ENCODE results near the gene FAM163A.

Gene FAM163A

GRCh38 chr1:179750630-179751029, 7.5 kb downstream of the FAM163A start:
- Histone ChIP-seq H3K36me3 (ENCODE audit: control insufficient read depth, insufficient read depth, low read length) (no peaks in the 10 kb centered on the region), H3K4me1 (ENCODE audit: control insufficient read depth, insufficient read depth, low read length) (no peaks in the 10 kb centered on the region), H3K4me3 (ENCODE audit: low read length) (no peak overlapping the region), H3K27ac (ENCODE audit: low read length) (no peak overlapping the region), H3K9me3 (ENCODE audit: control insufficient read depth, insufficient read depth, low read length) (no peaks in the 10 kb centered on the region), H3K27me3 (ENCODE audit: control insufficient read depth, insufficient read depth, low read length) (peaks cover 8% of the 10 kb centered on the region; the same call in 1 of the 2 replicates)
- no peak for DNase-seq (ENCODE audit: low read depth, low spot score)
- WGBS (ENCODE audit: insufficient coverage, insufficient read length) = 100% methylated on average over 1 of the region's 1 CpG

- no peak for DNase-seq (ENCODE audit: low read depth, low spot score)
Measured at GRCh38 chr1:179753061-179753460, 10.0 kb downstream of the FAM163A start.

DNA sequence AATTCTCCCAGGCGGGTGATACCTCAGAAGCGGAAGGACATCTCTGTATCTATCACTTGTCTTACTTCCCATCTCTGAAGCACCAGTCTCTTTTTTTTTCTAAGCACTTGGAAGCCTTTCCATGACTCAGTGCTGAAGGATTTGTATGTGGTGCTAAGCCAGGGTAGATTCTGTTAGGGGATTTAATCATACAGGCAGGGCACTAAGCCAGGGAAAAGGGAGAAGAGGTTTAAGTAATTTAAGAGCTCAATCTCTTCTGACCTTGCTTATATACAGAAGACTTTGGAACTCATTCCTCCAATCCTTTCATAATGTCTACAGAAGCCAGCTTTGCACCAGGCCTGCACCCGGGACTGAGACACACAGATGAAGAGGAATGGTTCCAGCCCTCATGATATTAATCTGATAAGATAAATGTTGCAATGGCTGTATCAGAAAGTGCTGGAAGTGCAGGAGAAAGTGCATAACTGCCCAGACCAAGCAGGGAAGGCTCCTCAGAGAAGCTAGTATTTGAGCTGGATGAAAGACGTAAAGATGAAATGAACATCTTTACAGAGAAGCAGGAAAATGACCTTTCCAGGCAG, 11.0 kb downstream of the FAM163A start:
- no peaks in the 10 kb centered on the region for H3K4me1 ChIP-seq (ENCODE audit: control insufficient read depth, insufficient read depth, low read length)
- DNase-seq (ENCODE audit: low read depth, low spot score) = no peak

More at GRCh38 chr1:179753061-179753460, 10.0 kb downstream of the FAM163A start:
- H3K27ac ChIP-seq (ENCODE audit: low read length) = no peak overlapping the region
- no peaks in the 10 kb centered on the region for H3K27me3 ChIP-seq (ENCODE audit: control insufficient read depth, insufficient read depth, low read length)
- H3K4me3 ChIP-seq (ENCODE audit: low read length) = no peak overlapping the region
- no peaks in the 10 kb centered on the region for H3K4me1 ChIP-seq (ENCODE audit: control insufficient read depth, insufficient read depth, low read length)
- no peaks in the 10 kb centered on the region for H3K36me3 ChIP-seq (ENCODE audit: control insufficient read depth, insufficient read depth, low read length)
- no peaks in the 10 kb centered on the region for H3K9me3 ChIP-seq (ENCODE audit: control insufficient read depth, insufficient read depth, low read length)

GRCh38 chr1:179757933-179758332, 14.8 kb downstream of the FAM163A start:
- H3K4me1 ChIP-seq (ENCODE audit: control insufficient read depth, insufficient read depth, low read length) = no peaks in the 10 kb centered on the region
- WGBS (ENCODE audit: insufficient coverage, insufficient read length) = no CpG with 5 or more reads among the region's 4 CpGs
- H3K27ac ChIP-seq (ENCODE audit: low read length) = no peak overlapping the region
- no peak overlapping the region for H3K4me3 ChIP-seq (ENCODE audit: low read length)
- no peaks in the 10 kb centered on the region for H3K27me3 ChIP-seq (ENCODE audit: control insufficient read depth, insufficient read depth, low read length)
- no peak for DNase-seq (ENCODE audit: low read depth, low spot score)
- H3K36me3 ChIP-seq (ENCODE audit: control insufficient read depth, insufficient read depth, low read length) = no peaks in the 10 kb centered on the region
- H3K9me3 ChIP-seq (ENCODE audit: control insufficient read depth, insufficient read depth, low read length) = no peaks in the 10 kb centered on the region

More for the DNA sequence above, 11.0 kb downstream of the FAM163A start:
- H3K27me3 ChIP-seq (ENCODE audit: control insufficient read depth, insufficient read depth, low read length) = no peaks in the 10 kb centered on the region
- no peak overlapping the region for H3K4me3 ChIP-seq (ENCODE audit: low read length)
- no CpG with 5 or more reads among the region's 4 CpGs for WGBS (ENCODE audit: insufficient coverage, insufficient read length)
- no peaks in the 10 kb centered on the region for H3K36me3 ChIP-seq (ENCODE audit: control insufficient read depth, insufficient read depth, low read length)
- no peaks in the 10 kb centered on the region for H3K9me3 ChIP-seq (ENCODE audit: control insufficient read depth, insufficient read depth, low read length)
- no peak overlapping the region for H3K27ac ChIP-seq (ENCODE audit: low read length)

GRCh38 chr1:179760521-179760920, 17.4 kb downstream of the FAM163A start:
- Histone ChIP-seq H3K9me3 (ENCODE audit: control insufficient read depth, insufficient read depth, low read length) (no peaks in the 10 kb centered on the region), H3K27me3 (ENCODE audit: control insufficient read depth, insufficient read depth, low read length) (no peaks in the 10 kb centered on the region), H3K36me3 (ENCODE audit: control insufficient read depth, insufficient read depth, low read length) (no peaks in the 10 kb centered on the region), H3K27ac (ENCODE audit: low read length) (no peak overlapping the region), H3K4me1 (ENCODE audit: control insufficient read depth, insufficient read depth, low read length) (no peaks in the 10 kb centered on the region), H3K4me3 (ENCODE audit: low read length) (no peak overlapping the region)
- no peak for DNase-seq (ENCODE audit: low read depth, low spot score)
- WGBS (ENCODE audit: insufficient coverage, insufficient read length) = no CpG with 5 or more reads among the region's 2 CpGs

DNA sequence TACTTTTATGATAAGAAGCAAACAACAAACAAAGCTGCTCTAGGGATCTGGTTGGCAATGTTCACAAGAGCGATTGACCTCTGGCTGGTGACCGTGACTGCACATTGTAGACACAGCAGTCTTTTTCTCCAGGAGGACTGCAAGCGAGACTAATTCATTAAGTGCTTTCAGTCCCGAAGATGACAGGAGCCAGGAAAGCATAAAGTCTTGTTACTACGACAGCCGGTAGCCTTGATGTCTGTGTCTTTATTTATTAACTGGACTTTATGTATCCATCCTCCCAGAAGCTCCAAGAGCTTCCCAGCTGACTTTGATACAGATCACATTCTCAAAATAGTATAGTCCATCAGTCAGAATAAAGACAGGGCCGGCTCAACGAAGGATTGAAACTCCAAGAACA, 18.2 kb downstream of the FAM163A start:
- Histone ChIP-seq H3K4me1 (ENCODE audit: control insufficient read depth, insufficient read depth, low read length) (no peaks in the 10 kb centered on the region), H3K9me3 (ENCODE audit: control insufficient read depth, insufficient read depth, low read length) (no peaks in the 10 kb centered on the region; the same call in 1 of the 2 replicates), H3K4me3 (ENCODE audit: low read length) (no peak overlapping the region), H3K27ac (ENCODE audit: low read length) (no peak overlapping the region), H3K27me3 (ENCODE audit: control insufficient read depth, insufficient read depth, low read length) (no peaks in the 10 kb centered on the region), H3K36me3 (ENCODE audit: control insufficient read depth, insufficient read depth, low read length) (no peaks in the 10 kb centered on the region)
- DNase-seq (ENCODE audit: low read depth, low spot score) = no peak
- no CpG with 5 or more reads among the region's 8 CpGs for WGBS (ENCODE audit: insufficient coverage, insufficient read length)

DNA sequence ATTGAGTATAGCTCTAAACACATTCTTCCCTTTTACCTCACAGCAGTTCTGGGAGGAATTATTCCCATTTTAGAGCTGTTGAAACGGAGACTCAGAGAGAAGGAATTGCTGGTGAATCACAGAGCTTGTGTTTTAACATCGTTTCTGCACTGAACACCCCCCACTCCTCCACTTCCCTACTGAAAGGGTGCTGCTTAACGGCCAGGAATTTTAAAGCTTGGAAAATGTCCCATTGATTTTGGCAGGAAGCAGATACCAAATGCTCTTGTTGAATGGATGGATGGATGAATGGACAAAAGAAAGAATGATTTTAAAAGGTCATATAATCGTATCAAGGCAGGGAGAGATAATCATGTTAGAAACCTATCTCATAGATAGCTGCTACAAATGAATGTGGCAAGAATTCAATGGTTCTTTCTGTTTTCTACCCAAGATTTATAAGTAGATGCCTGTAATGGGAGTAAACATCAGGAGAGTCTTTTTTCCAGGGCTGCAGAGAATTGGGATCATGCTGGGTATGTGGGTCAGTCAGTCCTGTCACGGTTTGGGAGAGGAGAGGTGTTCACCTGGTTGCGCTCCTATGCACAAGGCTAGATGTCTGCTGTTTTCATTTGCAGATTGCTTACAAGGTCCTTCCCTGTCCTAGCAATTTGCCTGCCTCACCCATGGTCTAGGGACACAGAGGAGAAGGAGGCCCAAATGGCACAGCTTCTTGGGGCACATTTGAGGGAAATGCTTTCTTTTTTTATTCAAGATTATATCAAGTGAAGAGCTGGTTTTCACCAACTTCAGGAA, 19.0 kb downstream of the FAM163A start:
- Histone ChIP-seq H3K36me3 (ENCODE audit: control insufficient read depth, insufficient read depth, low read length) (no peaks in the 10 kb centered on the region), H3K27me3 (ENCODE audit: control insufficient read depth, insufficient read depth, low read length) (no peaks in the 10 kb centered on the region)
- DNase-seq (ENCODE audit: low read depth, low spot score) = no peak

DNA sequence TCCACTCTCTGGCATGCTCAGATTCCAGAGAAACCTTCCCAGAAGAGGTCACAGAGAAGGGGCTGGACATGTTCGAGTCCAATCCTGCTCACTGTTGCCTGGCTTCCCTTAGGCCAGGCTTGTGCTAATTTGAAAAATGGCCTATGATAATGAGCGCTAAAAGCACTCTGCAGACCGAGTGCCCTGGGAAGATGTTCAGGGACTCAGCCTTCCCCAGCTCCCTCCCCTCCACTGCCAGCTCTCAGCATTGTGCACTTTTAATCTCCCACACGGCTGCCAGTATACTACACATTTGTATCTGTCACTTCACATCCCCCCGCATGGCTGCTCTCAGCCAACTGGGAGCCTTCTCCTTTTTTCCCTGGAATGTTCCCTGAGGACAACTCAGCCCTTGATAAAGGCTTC, 24.1 kb downstream of the FAM163A start:
- Histone ChIP-seq H3K9me3 (ENCODE audit: control insufficient read depth, insufficient read depth, low read length) (no peaks in the 10 kb centered on the region; the same call in 1 of the 2 replicates), H3K4me1 (ENCODE audit: control insufficient read depth, insufficient read depth, low read length) (no peaks in the 10 kb centered on the region), H3K27ac (ENCODE audit: low read length) (no peak overlapping the region), H3K4me3 (ENCODE audit: low read length) (no peak overlapping the region), H3K27me3 (ENCODE audit: control insufficient read depth, insufficient read depth, low read length) (no peaks in the 10 kb centered on the region), H3K36me3 (ENCODE audit: control insufficient read depth, insufficient read depth, low read length) (no peaks in the 10 kb centered on the region)
- DNase-seq (ENCODE audit: low read depth, low spot score) = no peak
- WGBS (ENCODE audit: insufficient coverage, insufficient read length) = no CpG with 5 or more reads among the region's 5 CpGs

More for the DNA sequence above, 19.0 kb downstream of the FAM163A start:
- Histone ChIP-seq H3K27ac (ENCODE audit: low read length) (no peak overlapping the region), H3K4me1 (ENCODE audit: control insufficient read depth, insufficient read depth, low read length) (no peaks in the 10 kb centered on the region), H3K9me3 (ENCODE audit: control insufficient read depth, insufficient read depth, low read length) (no peaks in the 10 kb centered on the region; the same call in 1 of the 2 replicates), H3K4me3 (ENCODE audit: low read length) (no peak overlapping the region)
- no CpG with 5 or more reads among the region's 6 CpGs for WGBS (ENCODE audit: insufficient coverage, insufficient read length)

- Histone ChIP-seq H3K27ac (ENCODE audit: low read length) (no peak overlapping the region), H3K4me3 (ENCODE audit: low read length) (no peak overlapping the region), H3K36me3 (ENCODE audit: control insufficient read depth, insufficient read depth, low read length) (no peaks in the 10 kb centered on the region), H3K4me1 (ENCODE audit: control insufficient read depth, insufficient read depth, low read length) (no peaks in the 10 kb centered on the region), H3K27me3 (ENCODE audit: control insufficient read depth, insufficient read depth, low read length) (no peaks in the 10 kb centered on the region), H3K9me3 (ENCODE audit: control insufficient read depth, insufficient read depth, low read length) (no peaks in the 10 kb centered on the region; the same call in 1 of the 2 replicates)
- no peak for DNase-seq (ENCODE audit: low read depth, low spot score)
- no CpG with 5 or more reads among the region's 2 CpGs for WGBS (ENCODE audit: insufficient coverage, insufficient read length)
Measured at GRCh38 chr1:179767996-179768395, 24.9 kb downstream of the FAM163A start.

DNA sequence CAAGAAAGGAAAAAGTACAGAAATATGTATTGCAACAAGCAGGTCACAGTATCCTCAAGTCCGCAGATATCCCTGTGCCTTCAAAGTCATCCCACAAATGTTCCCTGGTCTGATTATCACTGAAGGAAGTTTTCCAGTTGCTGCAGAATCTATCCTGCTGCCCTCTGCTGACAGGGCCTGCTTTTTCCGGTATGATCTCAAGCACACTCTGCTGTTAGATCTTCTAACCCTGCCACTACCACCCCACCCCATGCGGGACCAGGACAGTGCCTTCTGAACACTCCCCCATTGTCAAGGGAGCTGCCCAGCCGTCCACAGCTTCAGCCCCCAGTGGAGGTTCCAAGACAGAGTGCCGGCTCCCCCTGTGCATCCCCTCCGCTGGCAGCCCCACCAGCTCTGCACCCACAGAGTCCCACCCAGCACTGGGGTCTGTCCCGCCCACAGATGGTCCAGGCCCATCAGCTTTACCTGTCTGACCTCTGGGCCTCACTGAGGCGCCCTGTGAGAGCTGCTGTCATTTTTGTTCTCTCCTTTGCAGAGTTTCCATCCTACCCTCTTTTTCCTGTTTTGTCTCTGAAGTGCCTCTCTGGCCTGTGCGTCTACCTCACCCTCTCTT, 27.9 kb downstream of the FAM163A start:
- no peak for DNase-seq (ENCODE audit: low read depth, low spot score)
- H3K4me3 ChIP-seq (ENCODE audit: low read length) = no peak overlapping the region
- no peaks in the 10 kb centered on the region for H3K27me3 ChIP-seq (ENCODE audit: control insufficient read depth, insufficient read depth, low read length)
- no CpG with 5 or more reads among the region's 9 CpGs for WGBS (ENCODE audit: insufficient coverage, insufficient read length)
- no peaks in the 10 kb centered on the region for H3K36me3 ChIP-seq (ENCODE audit: control insufficient read depth, insufficient read depth, low read length)
- no peak overlapping the region for H3K27ac ChIP-seq (ENCODE audit: low read length)
- H3K9me3 ChIP-seq (ENCODE audit: control insufficient read depth, insufficient read depth, low read length) = no peaks in the 10 kb centered on the region
- H3K4me1 ChIP-seq (ENCODE audit: control insufficient read depth, insufficient read depth, low read length) = no peaks in the 10 kb centered on the region
